ENCODE measurements around the gene SPON1. TPM values are rescaled to one million over a fixed set of nuclear protein-coding genes. Genes with fewer than 3 reads are reported as not detected.

Gene SPON1
- total and polyA plus RNA-seq, 2 of the 8 experiments (the other 6 are each of a cell fraction or from before 2014, with no cell fraction given) = 1.5 to 5.4 TPM

GRCh38 chr11:14079011-14079410, 116.5 kb downstream of the SPON1 start:
- Histone ChIP-seq H3K79me2 (ENCODE audit: control insufficient read depth in 1 of 2, insufficient read depth in 2 of 2, low read length in 2 of 2) (no peaks in the 10 kb centered on the region), H3K4me3 (ENCODE audit: extremely low read depth in 1 of 4, insufficient read depth in 2 of 4, low read depth in 3 of 4, low read length in 4 of 4) (no peak overlapping the region), H3K23ac (ENCODE audit: insufficient read length) (no peak overlapping the region), H3K18ac (ENCODE audit: extremely low read depth, low read length) (no peak overlapping the region), H2BK15ac (ENCODE audit: low read length) (no peak overlapping the region), H3K27ac (ENCODE audit: low read depth, low read length) (no peak overlapping the region), H3K56ac (replicated peaks; ENCODE audit: insufficient read length, low read depth, low read length) (no peak overlapping the region), H3K79me1 (ENCODE audit: low read depth, low read length) (no peaks in the 10 kb centered on the region), H2BK12ac (ENCODE audit: low read depth, low read length) (no peak overlapping the region), H3K14ac (ENCODE audit: insufficient read length) (no peak overlapping the region), H4K5ac (ENCODE audit: insufficient read length, low read depth, low read length) (no peak overlapping the region), H3K4me1 (replicated peaks in 1 of 4; ENCODE audit: control insufficient read depth in 3 of 4, insufficient read depth in 4 of 4, low read length in 3 of 4) (peaks cover 0 to 9% (median 4%) of the 10 kb centered on the region in 4 experiments; a peak in 2 of 7 replicates), H4K20me1 (replicated peaks in 1 of 2; ENCODE audit: control insufficient read depth in 1 of 2, insufficient read depth in 2 of 2, low read length in 2 of 2) (no peaks in the 10 kb centered on the region), H4K91ac (replicated peaks; ENCODE audit: insufficient read length, low read length) (no peak overlapping the region), H4K8ac (ENCODE audit: extremely low read depth, insufficient read depth, low read length) (no peak overlapping the region), H3K9ac (replicated peaks in 1 of 4; ENCODE audit: extremely low read depth in 1 of 4, low read depth in 3 of 4, low read length in 3 of 4) (no peak overlapping the region), H3K27me3 (replicated peaks in 1 of 4; ENCODE audit: control insufficient read depth in 3 of 4, extremely low read depth in 1 of 4, insufficient read depth in 3 of 4, low read length in 3 of 4) (no peaks in the 10 kb centered on the region), H2BK120ac (replicated peaks; ENCODE audit: low read depth, low read length) (no peak overlapping the region), H2BK5ac (ENCODE audit: low read depth, low read length) (no peak overlapping the region), H2BK20ac (ENCODE audit: low read length) (no peak overlapping the region), H3K4me2 (ENCODE audit: insufficient read depth in 1 of 2, low read depth in 2 of 2, low read length in 2 of 2) (no peak overlapping the region), H3K9me3 (ENCODE audit: insufficient read depth in 2 of 2, low read depth in 1 of 2, low read length in 1 of 2) (no peaks in the 10 kb centered on the region), H3K23me2 (ENCODE audit: low read depth, low read length) (no peaks in the 10 kb centered on the region), H3K36me3 (ENCODE audit: control insufficient read depth in 2 of 4, insufficient read depth in 4 of 4, low read length in 3 of 4) (no peaks in the 10 kb centered on the region), H3K4ac (replicated peaks; ENCODE audit: insufficient read length, low read depth, low read length) (no peak overlapping the region), H2AK5ac (ENCODE audit: low read depth, low read length) (no peak overlapping the region), H2AFZ (ENCODE audit: low read length) (no peak overlapping the region)
- DNase-seq (ENCODE audit: low read depth in 1 of 2, low spot score in 2 of 2) (no peak), FAIRE-seq (no peak)
- ChIA-PET CTCF (ENCODE audit: partially characterized antibody) (no interaction called here), POLR2A (ENCODE audit: partially characterized antibody) (no interaction called here)
- TF ChIP-seq KDM5A (IDR thresholded peaks at IDR 0.05; ENCODE audit: low read length) (no peak), YY1 (IDR thresholded peaks at IDR 0.05; ENCODE audit: low read depth, low read length) (no peak), TBP (IDR thresholded peaks at IDR 0.05; ENCODE audit: low read depth, low read length) (no peak), POU5F1 (IDR thresholded peaks at IDR 0.05; ENCODE audit: low read depth, low read length) (no peak), MAX (IDR thresholded peaks at IDR 0.05) (no peak)
- 86% methylated on average over 4 of the region's 4 CpGs; no CpG with 5 or more reads in 1 of the 2 experiments for WGBS, 2 experiments (ENCODE audit: extremely low coverage in 1 of 2, insufficient coverage in 1 of 2, insufficient read length in 1 of 2, insufficient replicate concordance in 2 of 2, low coverage in 1 of 2, low lambda C conversion rate in 2 of 2, missing lambda C conversion rate in 1 of 2)
